Globus pallidus (tissue), 1 donor: ENCODE results near the gene AACS.
"Not testable (repeated sequence)": the region's sequence is repeated elsewhere in the genome, so short reads cannot be mapped to it uniquely, and the experiment has no call there.

ENCODE experiments used
- DNase-seq: peaks from one replicate; pipeline ENCODE4 v3.0.0-alpha.2; 2015; ENCODE audit warnings: low spot score

The AACS gene

GRCh38 chr12:125092108-125092871 lies 27.1 kb downstream of the AACS start:
- DNase-seq: no peak

- DNase-seq: peak; percentile 31
These were observed 27.8 kb downstream of the AACS start for GRCh38 chr12:125092872-125093680.

DNA sequence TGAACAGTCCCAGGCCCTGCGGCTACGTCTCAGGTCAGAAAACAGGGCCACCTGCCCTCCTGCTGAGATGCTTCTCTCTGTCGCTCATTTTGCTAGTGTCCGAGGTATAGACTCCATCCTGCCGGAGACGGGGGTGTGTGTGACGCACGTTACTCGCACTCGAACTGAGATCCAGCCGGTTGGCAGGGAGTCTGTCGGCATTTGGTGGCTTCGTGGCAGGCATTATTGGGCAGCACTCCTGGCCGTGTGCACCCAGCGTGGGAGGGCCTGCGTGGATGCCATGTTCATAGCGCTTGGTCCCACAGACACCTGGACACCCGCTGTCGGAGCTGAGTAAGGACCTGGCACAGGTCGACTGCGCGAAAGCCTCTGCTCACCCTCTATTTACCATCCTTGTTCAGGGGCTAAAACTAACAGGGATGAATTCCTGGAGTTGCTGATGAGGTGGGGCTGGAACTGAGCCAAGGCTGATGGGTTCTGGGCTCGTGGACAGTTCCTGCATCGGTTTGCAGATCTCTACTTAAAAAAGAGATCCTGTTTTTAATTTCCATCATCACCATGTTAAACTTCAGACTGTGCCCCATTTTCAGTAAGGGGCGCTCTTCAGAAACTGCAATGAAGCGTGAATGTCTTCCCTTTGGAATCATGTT lies 28.6 kb downstream of the AACS start:
- no peak for DNase-seq

DNA sequence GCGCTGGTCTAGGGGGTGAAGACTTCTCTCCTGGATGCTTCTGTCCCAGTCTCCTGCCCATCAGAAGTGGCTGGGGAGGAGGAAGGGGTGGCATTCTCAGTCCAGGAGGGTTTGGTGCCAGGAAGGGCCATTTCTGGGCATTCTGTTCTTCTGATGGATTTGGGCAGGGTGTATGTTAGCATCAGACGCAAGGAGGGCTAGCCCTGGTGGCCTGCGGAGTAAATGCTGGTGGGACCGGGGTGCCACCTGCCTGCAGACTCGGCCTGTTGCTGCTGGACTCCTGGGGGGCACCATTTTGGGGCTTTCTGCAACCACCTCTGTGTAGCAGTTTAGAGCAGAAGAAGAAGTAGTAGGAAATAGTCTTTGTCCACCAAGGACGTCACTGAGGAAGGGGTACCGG lies 31.7 kb downstream of the AACS start:
- DNase-seq: no peak

- no peak for DNase-seq
These were observed 32.2 kb downstream of the AACS start for GRCh38 chr12:125097427-125097826.

- DNase-seq: no peak
These were observed 33.6 kb downstream of the AACS start for GRCh38 chr12:125098676-125099408.

DNA sequence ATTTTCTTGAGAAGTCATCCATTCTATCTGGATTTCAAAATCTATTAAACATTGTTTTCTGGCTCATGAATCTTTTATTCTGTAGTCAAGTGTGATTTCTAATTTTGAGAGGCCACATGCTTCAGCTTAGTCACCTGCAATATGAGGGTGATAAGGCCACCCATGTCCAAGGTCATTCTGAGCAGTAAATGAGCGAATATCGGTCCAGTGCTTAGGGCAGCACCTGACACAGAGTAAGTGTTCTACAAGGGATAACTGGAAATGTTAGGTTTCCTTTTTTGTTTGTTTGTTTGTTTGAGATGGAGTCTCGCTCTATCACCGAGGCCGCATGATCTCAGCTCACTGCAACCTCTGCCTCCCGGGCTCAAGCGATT lies 34.2 kb downstream of the AACS start:
- no peak for DNase-seq

DNA sequence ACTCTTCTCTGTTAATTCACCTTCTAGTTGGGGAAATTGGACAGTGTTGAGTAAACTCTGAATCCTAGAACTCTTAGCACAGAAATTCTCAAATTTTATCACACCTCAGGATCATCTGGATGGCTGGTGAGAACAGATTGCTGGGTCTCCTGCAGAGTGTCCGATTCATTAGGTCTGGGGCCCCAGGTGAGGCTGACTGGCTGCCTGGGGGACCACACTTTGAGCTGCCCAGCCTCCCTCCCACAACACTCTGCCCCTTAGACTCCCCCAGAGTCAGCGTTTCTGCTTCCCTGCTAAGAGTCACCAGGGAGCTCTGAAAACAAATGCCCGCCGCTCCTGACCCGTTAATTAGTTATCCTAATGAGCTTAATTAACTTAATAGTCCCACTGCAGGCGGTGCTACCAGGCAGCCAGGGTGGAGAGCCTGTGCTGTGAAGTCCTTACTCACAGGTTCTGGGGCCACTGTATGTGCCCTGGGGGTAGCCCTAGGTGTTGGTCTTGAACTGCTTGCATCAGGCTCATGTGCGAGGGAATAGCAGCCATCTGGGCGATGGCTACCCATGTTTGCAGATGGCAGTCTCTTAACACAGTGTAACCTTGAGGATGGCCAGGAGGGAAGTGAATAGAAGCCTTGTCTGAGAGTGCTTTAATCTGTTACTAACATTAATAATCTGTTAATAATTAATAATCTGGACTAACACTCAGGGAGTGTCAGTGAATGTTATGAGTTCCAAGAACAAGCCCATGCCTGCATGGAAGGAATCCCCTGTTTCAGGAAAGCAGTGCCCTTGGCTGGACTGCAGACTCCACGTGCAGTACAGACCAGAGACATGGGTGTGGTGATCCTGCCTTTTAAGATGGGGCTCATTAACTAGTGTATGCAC lies 35.6 kb downstream of the AACS start:
- no peak for DNase-seq

- no peak for DNase-seq
These were observed 39.7 kb downstream of the AACS start for GRCh38 chr12:125104982-125105381.

DNA sequence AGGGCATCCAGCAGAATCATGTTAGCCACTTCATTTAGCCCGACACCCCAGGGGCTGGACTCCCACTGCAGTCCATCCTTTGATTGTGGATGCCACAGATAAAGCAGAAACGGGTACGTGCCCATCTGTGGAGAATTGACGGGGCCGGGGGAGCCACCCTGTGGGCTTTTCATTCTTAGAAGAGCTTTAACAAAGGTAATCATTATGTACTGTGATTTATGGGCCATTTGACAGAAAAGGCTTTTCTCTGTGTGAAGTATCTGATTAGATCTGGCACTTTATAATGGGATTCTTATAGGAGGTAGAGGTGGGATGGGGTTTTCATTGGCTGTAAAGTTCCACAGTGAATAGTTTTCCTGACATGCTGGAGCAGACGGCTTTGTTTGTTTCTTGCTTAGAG lies 40.4 kb downstream of the AACS start:
- DNase-seq: no peak

DNA sequence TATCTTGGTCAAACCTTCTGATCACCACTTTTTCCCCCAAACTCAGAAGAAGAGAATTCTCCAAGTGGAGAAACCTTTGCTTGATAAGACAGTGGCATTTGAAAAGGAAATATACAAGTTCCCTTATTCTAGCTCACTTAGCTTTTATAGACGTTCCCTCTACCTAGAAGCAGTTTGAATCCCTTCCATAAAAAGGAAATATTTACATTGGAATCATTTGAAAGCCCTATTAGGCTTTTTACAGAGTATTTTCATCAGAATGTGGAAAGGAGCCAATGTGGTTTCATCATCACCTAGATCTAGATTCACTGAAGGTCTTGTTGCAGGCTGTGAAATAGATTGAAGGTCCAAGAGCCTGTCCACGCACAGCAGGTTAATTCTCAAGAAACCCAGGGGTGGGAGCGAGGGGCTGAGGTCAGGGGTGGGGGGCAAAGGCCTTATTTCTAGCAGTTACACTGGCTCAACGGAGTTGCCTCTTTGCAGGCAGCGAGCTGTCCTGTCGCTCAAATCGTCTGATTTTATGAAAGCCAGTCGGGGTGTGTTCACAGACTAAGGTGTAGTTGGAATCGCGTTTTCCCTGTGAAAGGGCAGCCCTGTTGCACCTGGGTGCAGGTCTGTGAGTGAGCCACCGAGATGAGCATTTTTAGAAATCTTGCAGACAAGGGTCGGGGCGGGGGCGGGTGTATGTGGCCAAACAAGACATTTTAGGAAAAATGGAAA lies 45.6 kb downstream of the AACS start:
- no peak for DNase-seq

DNA sequence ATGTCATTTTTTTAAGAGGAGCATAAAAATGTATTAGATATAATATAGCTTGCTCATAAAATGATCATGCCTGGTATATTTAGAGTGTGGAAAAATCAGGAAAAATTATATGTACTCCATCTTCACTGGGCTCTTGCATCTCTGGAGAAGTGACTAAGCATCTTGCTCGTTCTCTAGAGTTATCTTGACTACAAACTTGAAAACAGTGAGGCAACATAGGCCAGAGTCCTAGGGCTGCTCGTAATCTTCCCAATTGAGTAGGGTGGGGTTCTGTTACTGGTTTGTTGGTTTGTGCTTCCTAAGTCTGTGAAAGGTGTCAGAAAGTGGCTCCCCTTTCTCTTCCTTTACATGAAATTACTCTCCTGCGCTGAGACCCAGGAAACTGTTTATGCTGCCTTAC lies 46.2 kb downstream of the AACS start:
- no peak for DNase-seq

- not testable (repeated sequence) for DNase-seq
These were observed 47.4 kb downstream of the AACS start for GRCh38 chr12:125112614-125113013.

GRCh38 chr12:125113263-125113662 lies 48.0 kb downstream of the AACS start:
- no peak for DNase-seq

DNA sequence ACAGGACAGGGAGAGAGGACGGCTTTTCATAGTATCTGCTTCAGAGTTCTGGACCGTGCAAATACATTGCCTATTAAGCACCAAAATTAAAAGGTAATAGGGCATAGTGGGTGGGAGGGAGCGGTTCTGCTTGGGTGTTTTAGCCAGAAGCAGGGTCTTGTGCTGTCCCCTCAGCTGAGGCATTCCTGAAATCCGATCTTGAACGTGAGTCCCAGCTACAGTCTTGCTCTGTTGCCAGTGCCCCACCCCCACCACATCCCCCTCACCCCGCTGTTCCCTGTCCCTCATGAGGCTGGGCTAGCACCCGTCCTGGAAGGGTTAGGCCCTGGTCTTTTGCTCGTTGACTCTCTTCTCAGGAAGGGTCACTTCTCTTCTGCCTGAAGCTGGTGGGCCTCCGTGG lies 48.6 kb downstream of the AACS start:
- no peak for DNase-seq

GRCh38 chr12:125114365-125115141 lies 49.3 kb downstream of the AACS start:
- DNase-seq: no peak

- no peak for DNase-seq
These were observed 55.3 kb downstream of the AACS start for GRCh38 chr12:125120566-125120965.

DNA sequence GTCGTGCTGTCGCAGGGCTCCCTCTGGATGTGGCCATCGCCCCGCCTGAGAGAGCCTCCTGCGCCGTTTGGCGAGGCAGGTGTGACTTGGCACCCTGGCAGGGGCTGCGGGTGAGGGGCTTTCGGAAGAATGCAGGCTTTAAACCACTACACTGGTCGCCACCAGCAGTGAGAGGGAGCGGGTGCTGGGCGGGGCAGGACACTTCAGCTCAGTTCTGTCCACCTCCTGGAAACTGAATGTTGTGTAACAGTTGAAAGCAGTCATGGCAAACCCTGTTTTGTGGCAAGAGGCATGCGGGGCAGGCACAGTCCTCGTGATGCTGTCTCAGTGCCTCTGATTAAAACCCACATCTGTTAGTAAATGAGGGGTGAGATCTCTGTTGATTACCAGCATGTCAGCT lies 55.9 kb downstream of the AACS start:
- DNase-seq: no peak

DNA sequence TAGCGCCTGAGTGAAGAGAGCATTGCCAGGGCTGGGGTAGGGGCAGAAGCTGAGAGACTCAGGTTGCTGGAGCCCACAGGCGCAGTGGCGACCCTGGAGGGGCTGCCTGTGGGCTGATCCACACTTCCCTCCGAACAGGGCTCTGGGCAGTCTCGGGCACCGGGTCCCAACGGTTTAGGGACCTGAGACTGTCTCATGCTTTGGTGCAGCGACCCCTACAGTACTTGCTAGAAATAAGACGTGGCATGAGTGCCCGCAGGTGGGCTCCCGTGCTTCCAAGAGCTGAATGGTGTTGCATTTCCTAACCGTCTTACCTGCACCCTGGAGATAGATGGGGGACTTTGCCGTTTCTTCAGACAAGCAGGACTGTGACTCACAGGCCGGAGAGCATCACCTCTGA lies 57.4 kb downstream of the AACS start:
- DNase-seq: no peak
